HG02759 (cell line): Measurements from ENCODE around the gene ARHGEF28.
A peak's percentile ranks its signal among the peaks of the same experiment; 100 is the strongest.

ENCODE experiments used
- ATAC-seq: cut with Tn5 transposase; IDR thresholded peaks from one replicate; pipeline ENCODE4 v1.9.1; 2021; ENCODE audit warnings: mild to moderate bottlenecking, moderate library complexity; ENCODE audit not compliant: unreplicated experiment

Gene ARHGEF28

DNA sequence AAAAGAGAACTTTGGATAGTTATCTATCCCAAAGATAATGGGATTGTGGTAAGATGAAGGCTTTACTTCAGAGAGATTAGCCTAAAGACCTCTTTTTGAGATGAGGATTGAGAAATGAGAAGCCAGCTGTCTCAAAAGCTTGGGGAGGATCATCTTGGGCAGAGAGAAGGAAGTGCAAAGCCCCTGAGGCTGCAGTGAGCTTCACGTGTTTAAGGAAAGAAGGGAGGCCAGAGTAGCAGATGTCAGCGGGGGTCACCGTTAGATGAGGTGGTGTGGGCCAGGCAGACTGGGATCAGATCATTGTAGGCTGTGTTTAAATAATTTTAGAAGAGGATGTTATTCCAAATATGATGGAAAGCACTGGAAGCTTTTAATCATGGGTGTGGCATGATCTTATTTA, 270.1 kb downstream of the ARHGEF28 start:
- ATAC-seq, result no peak

DNA sequence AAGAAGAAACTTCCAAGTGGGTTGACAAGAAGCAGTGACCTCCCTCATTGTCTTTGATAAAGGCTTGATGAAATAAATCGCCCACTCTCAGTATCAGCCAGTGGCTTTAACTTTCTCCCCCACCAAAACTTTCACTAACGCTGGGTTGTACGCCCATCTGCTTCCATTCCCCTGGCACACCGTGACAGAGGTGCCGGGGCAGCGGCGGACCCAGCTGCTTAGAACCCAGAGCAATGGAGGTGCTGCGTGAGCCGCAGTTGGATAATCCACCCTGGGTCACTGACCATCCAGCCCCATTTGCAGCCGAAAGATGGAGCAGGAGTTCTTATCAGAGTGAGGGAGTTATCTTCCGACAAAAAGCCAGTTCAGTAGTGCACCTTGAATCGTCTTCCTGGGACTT, 270.7 kb downstream of the ARHGEF28 start:
- no peak for ATAC-seq

DNA sequence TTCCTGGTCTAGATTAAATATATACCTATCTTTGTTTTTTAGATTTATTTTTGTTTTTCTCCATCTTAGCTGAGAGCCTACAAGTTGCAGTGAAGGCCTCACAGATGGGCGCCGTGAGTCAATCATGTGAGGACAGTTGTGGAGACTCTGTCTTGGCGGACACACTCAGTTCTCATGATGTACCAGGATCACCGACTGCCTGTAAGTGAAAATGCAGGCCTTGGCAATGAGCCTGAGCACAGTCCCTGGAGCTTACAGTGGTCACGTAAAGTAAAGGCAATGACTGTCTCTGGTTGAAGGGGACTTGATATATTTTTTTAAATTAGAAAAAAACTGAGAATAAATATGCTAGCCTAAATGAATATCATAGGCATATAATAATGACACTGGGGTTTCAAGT, 271.9 kb downstream of the ARHGEF28 start:
- no peak for ATAC-seq

DNA sequence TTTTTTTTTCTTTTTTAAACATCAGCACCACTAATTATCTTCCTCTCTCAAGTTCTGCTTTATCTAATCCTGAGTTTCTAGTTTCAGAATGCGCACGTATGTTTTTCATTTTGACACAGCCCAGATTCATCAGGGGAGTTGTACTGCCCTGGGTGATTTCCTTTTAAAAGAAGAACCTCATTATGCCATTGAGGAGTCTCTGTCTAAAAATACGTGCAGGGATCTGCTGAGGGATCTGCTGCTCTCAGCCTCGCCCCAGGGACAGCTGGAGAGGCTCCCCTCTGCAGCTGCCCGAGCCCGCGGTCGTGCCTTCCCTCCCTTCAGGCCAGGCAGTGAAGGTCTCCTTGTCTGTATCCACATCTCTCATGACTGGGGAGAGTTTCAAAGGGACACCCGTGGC, 273.1 kb downstream of the ARHGEF28 start:
- peak; percentile 86 for ATAC-seq

DNA sequence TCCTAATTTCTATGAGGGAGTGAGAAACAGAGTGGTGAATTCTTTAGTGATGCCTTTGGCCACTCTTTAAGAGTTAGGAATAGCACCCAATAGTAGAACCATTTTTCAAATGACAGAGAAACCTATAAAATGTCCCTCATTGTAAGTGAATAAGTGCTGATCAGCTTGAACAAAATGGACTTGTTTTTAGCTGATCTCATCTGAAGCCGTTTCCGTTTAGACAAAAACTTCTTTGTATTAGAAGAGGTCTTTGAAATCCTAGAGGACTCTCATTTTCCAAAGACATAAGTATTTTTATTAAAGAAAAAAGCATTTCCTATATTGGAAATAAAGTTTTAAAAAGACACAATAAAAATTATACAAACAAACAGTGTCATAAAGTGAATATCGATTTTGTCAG, 273.9 kb downstream of the ARHGEF28 start:
- no peak for ATAC-seq

DNA sequence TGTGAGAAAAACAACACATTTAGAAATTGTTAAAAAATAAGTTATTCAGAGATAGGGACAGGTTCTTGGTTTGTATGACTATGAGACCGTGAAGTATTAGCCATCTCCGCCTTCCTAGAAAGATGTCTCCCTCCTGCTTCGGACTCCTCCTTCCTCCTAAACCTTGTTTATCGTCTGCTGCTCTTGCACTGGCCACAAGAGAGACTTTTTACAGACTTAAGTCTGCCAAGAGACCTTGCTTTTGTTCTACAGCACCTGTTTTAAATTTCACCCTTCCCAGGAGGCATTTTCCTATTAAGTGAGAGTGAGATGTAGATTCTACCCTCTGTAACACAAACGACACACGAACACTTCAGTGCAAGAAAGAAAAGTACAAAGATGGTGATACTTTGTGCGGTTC, 274.6 kb downstream of the ARHGEF28 start:
- ATAC-seq, result no peak

DNA sequence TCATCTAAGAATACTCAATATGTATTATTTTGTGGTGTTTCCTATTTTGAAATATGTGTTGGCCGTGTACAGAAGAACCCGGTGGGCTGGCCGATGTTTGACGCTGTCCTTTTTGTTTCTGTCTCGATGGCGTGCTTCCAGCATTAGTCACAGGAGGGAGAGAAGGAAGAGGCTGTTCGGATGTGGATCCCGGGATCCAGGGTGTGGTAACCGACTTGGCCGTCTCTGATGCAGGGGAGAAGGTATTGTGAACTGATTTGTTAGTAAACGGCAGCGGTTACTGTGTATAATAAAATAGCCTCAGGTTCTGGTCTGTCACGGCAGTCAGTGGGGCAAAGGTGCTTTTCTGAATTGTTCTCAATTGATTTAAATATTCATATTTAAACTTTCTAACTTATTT, 275.0 kb downstream of the ARHGEF28 start:
- ATAC-seq, result no peak

DNA sequence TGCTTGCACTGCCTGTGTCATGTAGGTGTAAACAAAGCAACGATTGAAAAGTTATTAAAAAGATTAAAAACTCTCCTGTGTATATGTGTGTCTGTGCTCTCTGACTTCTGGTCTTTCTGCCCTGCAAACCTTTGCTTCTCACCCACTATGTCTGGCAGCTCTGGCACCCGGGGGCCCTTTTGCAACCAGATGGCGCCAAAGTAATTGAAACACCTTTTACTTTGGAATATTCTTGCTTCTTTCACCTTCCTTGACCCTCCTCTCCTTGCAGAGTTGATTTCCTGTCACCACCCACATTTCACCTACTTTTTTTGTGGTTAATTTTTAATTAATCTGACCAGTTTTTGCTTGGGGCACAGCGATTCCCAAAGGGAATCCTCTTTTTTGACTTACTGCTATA, 275.5 kb downstream of the ARHGEF28 start:
- no peak for ATAC-seq

DNA sequence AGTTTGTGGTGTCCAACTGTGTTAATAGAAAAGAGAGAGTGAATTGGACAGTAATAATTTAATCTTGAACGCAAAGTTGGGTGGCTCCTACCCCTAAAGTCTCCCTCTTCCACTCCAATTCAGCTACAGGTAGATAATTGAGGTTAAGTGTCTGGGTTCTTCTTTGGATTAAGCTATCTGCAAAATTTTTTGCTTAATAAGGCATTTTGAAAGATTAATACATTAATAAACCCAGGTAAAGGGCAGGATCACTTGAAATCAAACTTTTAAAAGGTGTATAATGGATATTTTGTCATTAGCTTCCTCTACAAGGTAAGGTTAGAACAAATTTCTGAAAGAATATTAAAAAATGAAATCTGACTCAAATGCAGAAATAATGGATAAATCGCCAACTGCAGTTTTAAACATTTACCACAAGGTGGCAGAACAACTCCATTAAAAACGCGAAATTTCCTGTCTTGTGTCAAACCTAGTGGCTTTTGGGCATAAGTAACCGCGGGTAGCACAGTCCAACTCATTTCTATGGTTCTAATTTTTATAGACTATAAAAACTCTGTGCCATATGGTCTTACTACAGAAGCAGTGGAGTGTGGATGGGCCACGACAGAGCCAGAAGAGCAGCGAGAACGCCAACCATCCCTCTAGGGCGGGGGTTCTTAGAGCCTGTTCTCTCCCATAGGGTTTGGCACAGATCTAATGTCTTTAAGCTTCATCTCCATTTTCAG, 276.5 kb downstream of the ARHGEF28 start:
- no peak for ATAC-seq

DNA sequence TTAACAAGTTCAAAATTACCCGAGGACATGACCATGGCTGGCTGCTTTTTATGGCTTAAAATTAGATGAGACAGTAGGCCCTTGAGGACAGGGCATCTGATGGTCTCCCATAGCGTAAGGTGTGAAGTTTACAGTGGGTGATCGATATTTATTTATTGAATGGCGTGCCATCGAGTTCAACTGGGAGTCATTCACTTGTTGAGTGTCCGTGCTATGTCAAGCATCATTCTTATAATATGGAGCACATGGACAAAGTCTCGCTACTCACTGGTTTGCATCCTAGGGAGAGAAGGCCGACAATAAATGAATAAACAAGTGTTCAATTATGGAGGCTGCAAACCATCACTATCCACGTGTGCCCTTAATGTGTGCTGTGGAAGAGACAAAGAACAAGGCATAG, 277.2 kb downstream of the ARHGEF28 start:
- no peak for ATAC-seq

DNA sequence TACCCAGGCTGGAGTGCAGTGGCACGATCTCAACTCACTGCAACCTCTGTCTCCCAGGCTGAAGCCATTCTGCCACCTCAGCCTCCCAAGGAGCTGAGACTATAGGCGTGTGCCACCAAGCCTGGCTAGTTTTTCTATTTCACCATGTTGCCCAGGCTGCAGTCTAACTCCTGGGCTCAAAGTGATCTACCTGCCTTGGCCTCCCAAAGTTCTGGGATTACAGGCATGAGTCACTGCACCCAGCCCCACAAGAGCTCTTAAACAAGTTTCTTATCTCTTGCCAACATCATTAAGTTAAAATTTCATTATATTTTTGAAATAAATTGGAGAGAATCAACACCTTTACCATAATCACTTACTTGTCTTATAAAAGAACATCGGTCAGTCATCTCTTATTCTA, 280.3 kb downstream of the ARHGEF28 start:
- no peak for ATAC-seq

DNA sequence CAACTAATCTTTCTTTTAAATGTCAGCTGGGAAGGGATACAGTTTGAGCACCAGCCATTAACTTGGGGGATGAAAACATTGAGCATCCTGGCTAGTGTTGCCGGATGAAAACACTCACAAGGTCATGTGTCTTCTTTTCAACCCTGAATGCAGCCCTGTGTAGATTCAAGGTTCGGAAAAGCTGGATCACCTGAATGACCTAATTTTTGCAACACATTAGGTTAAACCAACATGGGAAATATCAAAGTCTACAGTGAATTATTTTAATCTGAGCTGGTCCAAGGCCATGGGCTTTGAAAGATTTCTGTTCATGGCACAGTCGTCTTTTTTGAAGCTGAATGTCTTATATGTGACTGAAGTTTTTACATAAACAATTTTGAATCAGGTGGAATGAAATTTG, 281.2 kb downstream of the ARHGEF28 start:
- no peak for ATAC-seq

DNA sequence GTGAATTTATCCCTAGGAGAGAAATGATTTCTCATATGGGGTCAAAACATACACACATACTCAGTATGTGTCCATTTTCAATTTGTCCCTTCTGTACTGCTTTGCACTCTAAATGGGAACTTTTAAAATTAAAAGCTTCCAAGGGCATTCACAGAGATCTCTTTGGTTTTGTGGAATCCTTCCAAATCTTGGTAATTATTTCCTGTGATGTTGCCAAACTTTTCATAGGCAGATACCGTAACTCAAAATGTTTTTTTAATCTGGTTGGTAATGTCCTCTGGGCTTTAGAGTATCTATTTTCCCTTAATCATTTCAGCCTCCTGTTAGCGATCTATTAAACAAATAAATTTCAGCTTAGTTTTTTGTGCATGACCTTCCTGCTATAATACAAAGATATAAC, 282.4 kb downstream of the ARHGEF28 start:
- no peak for ATAC-seq

DNA sequence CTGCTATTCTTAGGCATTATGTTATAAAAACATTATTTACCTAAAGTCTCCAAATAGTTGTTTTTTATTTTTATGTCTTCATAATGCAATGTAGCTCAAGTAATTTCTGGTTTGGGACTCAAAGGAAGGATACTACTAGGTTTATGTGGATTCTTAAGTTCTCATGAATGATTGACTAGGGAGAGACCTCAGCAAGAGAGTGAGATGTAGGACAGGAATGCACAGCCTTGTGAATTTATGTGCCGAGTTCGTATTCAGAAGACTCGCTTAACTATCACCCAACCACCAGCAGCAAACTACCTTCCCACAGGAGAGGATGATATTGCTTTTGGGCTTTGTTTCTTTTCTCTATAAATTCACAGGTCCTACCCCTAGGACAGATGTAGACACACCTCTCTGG, 282.9 kb downstream of the ARHGEF28 start:
- no peak for ATAC-seq

DNA sequence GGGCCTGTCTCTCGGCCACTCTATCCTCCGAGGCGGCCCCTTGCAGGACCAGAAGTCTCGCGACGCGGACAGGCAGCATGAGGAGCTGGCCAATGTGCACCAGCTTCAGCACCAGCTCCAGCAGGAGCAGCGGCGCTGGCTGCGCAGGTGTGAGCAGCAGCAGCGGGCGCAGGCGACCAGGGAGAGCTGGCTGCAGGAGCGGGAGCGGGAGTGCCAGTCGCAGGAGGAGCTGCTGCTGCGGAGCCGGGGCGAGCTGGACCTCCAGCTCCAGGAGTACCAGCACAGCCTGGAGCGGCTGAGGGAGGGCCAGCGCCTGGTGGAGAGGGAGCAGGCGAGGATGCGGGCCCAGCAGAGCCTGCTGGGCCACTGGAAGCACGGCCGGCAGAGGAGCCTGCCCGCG, 283.5 kb downstream of the ARHGEF28 start:
- ATAC-seq, result no peak

DNA sequence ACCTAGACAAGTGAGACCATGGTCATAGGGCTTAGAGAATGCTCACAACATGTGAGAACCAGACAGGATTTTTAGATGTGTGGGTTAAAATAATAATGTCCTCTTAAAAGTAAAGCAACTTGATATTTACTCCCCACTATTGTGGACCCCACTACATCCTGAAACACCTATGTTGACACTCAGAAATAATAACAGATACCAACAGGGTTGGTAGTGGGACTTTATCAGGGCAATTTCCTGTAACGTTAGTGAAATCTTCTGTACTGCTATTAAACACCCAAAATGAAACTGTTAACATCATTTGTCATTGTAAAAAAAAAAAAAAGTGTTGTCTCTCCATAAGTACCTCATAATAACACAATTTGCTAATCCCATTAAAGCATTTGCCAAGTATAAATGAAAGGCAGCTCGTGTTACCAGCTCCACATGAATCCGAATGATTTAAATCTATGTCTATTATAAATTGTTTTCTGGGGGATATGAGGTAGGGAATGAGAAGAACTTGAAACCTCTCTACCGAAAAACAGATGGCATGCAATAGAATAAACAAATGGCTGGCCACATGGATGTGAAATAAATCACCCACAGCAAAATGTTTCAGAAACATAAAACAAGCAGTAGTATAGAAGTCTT, 285.9 kb downstream of the ARHGEF28 start:
- ATAC-seq, result no peak

DNA sequence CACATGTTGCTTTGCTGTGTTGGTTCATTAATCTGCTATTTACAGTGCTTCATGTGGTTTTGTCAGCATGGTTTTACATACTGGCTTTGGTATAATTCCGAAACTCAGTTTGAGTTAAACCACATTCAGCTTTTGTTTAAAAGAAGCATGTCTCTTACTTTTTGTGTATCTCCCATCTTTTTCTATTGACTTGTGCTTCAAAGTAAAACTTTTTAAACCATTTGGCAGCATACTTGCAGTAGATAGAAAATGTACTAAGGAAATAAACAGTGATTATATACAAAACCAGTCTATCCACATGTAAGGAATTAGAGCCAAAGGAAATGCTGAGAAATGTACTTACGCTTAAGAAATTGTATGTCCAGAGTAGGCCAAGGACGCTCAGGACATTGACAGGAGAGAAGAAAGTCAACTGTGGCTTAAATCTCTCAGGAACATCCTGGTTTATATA, 286.9 kb downstream of the ARHGEF28 start:
- no peak for ATAC-seq

DNA sequence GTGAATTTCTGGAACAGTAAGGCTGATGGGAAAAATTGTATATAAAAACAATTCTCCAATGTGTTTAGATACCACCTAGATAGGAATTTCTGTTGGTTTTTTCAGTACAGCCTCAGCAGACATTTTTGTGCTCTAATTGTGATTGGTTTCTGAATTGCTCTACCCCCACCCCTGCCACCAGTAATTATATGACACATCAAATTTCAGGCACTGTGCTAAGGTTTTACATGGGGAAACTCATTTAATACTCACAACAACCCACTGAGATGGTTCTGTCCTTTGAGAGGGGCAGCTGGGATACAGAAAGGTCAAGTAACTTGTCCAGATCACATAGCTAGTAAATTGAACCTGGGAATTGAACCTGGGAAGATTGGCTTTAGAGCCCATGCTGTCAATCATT, 288.0 kb downstream of the ARHGEF28 start:
- no peak for ATAC-seq

DNA sequence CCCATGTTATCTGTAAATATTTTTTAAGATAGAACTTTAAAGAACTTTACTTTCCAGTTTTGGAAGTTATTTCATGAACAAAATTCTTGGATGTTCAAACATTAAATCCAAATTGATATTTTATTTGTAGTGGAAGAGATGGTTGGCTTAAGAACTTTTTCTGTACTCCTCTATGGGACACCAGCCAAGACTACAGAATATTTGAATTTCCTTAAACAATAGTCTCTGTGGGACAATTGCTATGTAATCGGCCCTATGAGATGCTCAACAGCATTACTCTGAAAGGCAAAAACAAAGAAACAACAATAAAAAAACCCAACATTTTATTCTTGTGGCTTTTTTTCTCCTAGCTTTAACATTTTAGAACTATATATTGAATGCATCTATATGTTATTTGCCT, 289.3 kb downstream of the ARHGEF28 start:
- no peak for ATAC-seq

DNA sequence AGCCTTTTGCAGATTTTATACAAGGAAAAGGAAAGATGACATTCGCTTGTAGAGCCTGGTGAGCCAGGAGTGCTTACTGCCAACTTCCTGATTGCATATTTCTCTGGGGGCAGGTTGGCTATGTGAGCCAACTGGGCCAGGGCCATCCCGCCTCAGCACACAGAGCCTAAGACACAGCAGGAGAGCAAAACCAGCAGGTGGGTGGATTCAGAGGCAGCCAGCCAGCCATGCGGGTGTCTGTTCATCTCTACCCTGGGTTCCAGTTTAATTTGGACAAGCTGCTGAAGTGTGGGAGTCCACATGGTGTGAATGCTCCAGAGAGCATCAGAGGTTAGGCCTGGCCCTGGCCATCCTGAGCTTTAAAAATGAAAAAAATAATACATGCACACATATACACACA, 291.4 kb downstream of the ARHGEF28 start:
- ATAC-seq, result no peak

DNA sequence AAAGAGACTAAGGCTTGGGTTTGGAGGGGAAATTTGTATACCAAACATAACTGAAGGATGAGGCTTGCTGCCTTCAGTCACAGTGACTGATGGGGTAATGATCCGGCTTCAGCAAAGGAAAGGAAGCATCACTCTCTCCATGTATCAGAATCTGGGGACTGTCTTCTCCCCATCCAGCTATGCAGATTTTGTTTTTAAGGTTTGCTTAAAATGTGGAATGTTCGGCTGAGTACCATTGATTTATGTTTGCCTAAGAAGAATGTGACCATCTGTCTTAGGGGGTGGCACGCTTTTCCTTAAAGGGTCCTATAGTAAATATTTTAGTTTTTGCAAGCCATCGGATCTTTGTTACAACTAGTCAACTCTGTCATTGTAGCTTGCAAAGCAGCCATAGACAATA, 291.9 kb downstream of the ARHGEF28 start:
- no peak for ATAC-seq

DNA sequence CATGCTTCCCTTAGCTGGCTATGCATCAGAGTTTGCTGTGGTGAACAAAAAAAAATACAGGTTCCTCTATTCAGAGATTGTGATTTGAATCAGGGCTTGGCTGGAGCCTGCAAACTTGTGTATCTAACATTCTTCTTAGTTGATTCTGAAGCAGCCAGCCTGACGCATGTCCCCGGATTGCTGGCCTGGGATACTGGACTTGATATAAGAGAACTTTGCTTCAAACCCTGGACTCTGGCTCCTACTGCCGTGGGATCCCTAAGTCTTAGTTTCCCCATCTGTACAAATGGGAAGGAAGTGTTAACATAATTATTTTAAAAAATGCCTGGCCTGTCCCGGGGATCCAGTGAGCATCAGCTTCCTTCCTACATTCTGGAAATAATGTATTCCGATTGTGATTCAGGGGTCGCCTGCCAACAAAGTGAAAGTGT, 292.8 kb downstream of the ARHGEF28 start:
- no peak for ATAC-seq

DNA sequence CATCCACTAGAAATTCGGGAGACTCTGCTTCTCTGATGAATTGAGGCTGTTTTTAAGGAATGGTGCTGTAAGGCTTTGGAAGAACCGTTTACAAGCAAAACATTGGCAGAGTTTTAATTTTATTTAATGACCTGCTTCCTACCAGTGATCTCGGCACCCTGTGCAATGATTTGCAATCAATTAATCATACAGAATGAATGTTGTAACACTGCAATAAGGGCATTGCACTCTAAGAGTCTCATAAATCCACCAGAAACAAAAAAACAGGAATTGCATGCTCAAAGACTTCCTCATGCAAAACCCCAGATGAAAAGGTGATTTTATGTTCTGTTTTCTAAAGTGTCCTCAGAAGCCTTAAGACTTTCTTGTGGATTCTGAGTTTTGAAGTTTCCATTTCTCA, 295.7 kb downstream of the ARHGEF28 start:
- no peak for ATAC-seq
